Stimulated activated CD8-positive, alpha-beta memory T cell treated with anti-CD3 and anti-CD28 coated beads, Interleukin-7, amount 100 ng/mL, for 48 hours (primary cell): ENCODE measurements around the gene WDR74.

ENCODE experiments used
- DNase-seq, 2 donors: peaks; one replicate each; pipeline ENCODE4 v3.0.0-alpha.2; 2020; ENCODE audit warnings: low read depth in 1 of 2; ENCODE audit errors: extremely low read depth in 1 of 2

Gene WDR74

DNA sequence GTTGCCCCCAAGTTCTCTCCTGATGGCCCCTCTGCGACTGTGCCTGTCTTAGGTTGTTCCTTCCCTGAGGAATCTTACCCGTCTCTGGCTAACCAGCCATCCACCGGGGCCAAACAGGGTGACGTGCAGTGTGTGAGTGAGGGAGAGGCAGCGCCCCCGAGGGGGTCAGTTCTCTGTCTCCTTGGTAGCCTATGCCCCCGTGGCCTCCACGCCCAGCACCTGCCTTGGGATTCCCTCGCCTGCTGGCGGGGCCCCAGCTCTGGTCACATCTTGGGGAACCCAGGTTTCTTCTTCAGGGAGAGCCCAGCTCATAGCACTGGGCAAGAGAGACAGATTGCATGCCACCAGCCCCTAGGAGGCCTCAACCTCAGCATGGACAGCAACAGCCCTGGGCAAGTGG lies 39.9 kb downstream of the WDR74 start:
- no peak for DNase-seq

GRCh38 chr11:62796281-62796680 lies 43.1 kb downstream of the WDR74 start:
- DNase-seq = no peak

DNA sequence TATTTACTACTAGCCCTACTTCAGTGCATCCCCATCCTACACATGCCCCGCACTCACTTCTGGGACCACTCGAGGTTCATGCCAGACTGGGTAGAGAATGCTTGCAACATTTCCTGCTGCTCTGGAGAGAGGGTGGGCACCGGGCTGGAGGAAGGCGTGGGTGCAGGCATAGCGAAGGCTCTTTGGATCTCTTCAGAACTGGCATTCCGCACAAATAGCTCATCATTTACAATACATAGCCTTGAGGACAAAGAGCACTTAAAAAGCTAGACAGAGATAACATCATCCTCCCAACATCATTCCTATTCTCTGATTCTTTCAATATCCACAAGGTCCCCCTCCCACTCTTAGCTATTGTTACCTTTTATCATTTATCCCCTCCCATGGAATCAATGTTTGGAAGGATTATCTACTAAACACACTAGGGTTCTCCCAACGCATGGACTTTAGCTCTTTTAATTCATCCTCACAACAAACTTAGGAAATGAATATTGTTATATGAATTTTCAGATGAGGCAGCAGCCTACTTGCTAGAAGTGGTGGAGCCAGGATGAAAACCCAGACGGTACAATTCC lies 45.1 kb downstream of the WDR74 start:
- DNase-seq = no peak

GRCh38 chr11:62792202-62792575 lies 47.2 kb downstream of the WDR74 start:
- DNase-seq = no peak

- peak; percentile 84 to 86 for DNase-seq
Measured at GRCh38 chr11:62791501-62792201, 47.7 kb downstream of the WDR74 start, which contains the start of gene TMEM223. Gene TMEM223 (minus strand): TSS chr11:62792006. CDS start chr11:62791994, 12 bp downstream.

- DNase-seq = no peak
Measured at GRCh38 chr11:62789576-62789975, 49.8 kb downstream of the WDR74 start.

GRCh38 chr11:62788991-62789390 lies 50.4 kb downstream of the WDR74 start:
- no peak for DNase-seq

GRCh38 chr11:62787005-62787759 lies 52.2 kb downstream of the WDR74 start, which contains the start of gene TMEM179B:
Gene TMEM179B (plus strand): TSS chr11:62787402. CDS start chr11:62787432, 30 bp downstream.
- DNase-seq = peak; percentile 94 to 99

DNA sequence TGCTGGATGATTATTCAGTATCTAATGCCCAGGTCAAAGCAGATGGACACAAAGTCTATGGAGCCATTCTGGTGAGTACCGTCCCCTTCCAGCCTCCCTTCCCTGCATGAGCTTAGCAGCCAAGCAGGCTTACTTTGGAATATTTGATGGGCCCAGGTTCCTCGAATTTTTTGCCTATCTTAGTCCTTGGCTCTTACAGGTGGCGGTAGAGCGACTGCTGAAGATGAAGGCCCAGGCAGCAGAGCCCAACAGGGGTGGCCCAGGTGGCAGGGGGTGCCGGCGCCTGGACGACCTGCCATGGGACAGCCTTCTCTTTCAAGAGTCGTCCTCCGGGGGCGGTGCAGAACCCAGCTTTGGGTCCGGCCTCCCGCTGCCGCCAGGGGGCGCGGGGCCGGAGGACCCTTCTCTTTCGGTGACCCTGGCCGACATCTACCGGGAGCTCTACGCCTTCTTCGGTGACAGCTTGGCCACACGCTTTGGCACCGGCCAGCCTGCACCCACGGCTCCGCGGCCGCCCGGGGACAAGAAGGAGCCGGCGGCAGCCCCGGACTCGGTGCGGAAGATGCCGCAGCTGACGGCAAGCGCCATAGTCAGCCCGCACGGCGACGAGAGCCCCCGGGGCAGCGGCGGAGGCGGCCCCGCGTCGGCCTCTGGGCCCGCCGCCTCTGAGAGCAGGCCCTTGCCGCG lies 52.9 kb downstream of the WDR74 start:
- peak; percentile 73 to 74 for DNase-seq
